Hepatocyte (in vitro differentiated cells): ENCODE results near the gene CISH. TPM values are rescaled to one million over a fixed set of nuclear protein-coding genes. Genes with fewer than 3 reads are reported as not detected.

Source experiments
- DNase-seq: peaks from one replicate; pipeline ENCODE4 v3.0.0-alpha.2; 2016; ENCODE audit warnings: low spot score
- H2AFZ ChIP-seq: fragments of 200-600 bp; sonication (generic); 2 replicates; pipeline ENCODE4 v1.6.0; 2016; ENCODE audit warnings: antibody characterized with exemption, mild to moderate bottlenecking
- H3K27ac ChIP-seq: fragments of 200-600 bp; sonication (generic); 2 replicates; pipeline ENCODE4 v1.5.1; 2016; ENCODE audit warnings: mild to moderate bottlenecking
- H3K27me3 ChIP-seq: fragments of 200-600 bp; sonication (generic); 2 replicates; pipeline ENCODE4 v1.6.1; 2016
- H3K36me3 ChIP-seq: fragments of 200-600 bp; sonication (generic); replicated peaks from 2 replicates; pipeline ENCODE4 v1.5.1; 2016; ENCODE audit warnings: low read depth; ENCODE audit not compliant: insufficient read depth
- H3K4me1 ChIP-seq: fragments of 200-600 bp; sonication (generic); 2 replicates; pipeline ENCODE4 v1.5.1; 2016; ENCODE audit warnings: mild to moderate bottlenecking, moderate library complexity; ENCODE audit not compliant: insufficient read depth
- H3K4me2 ChIP-seq: fragments of 200-600 bp; sonication (generic); 2 replicates; pipeline ENCODE4 v1.6.0; 2016
- H3K4me3 ChIP-seq: fragments of 200-600 bp; sonication (generic); 2 replicates; pipeline ENCODE4 v1.5.1; 2016; ENCODE audit warnings: mild to moderate bottlenecking
- H3K79me2 ChIP-seq: fragments of 200-600 bp; sonication (generic); 2 replicates; pipeline ENCODE4 v1.6.0; 2017; ENCODE audit warnings: mild to moderate bottlenecking
- H3K9me2 ChIP-seq: fragments of 200-600 bp; sonication (generic); replicated peaks from 2 replicates; pipeline ENCODE4 v1.6.0; 2017; ENCODE audit warnings: mild to moderate bottlenecking; ENCODE audit not compliant: insufficient read depth
- H3K9me3 ChIP-seq: fragments of 200-600 bp; sonication (generic); 2 replicates; pipeline ENCODE4 v1.5.1; 2016; ENCODE audit warnings: low read depth, mild to moderate bottlenecking
- H4K20me1 ChIP-seq: fragments of 200-600 bp; sonication (generic); 2 replicates; pipeline ENCODE4 v1.6.0; 2016; ENCODE audit warnings: mild to moderate bottlenecking; ENCODE audit not compliant: insufficient read depth, poor library complexity, severe bottlenecking
- EZH2 ChIP-seq: fragments of 200-600 bp; sonication (generic); IDR thresholded peaks from 2 replicates; pipeline ENCODE4 v1.6.1; 2016; ENCODE audit warnings: antibody characterized with exemption, mild to moderate bottlenecking, borderline replicate concordance
- EZH2phosphoT487 ChIP-seq: fragments of 200-600 bp; sonication (generic); IDR thresholded peaks from one replicate; pipeline ENCODE4 v1.6.1; 2018; ENCODE audit warnings: antibody characterized with exemption, mild to moderate bottlenecking, low read depth, moderate library complexity; ENCODE audit not compliant: unreplicated experiment, severe bottlenecking
- WGBS: methylation state at CpG from one replicate; pipeline ENCODE4 v1.1.6; 2016; ENCODE audit warnings: low lambda C conversion rate; ENCODE audit errors: missing lambda C conversion rate; 5-methylcytosine and 5-hydroxymethylcytosine counted together
- polyA plus RNA-seq: library from polyadenylated mRNA; unstranded; fragments of >200 nt; fragmentation: Nextera tagmentation; extraction: Ambion mirVana; gene quantifications from 2 replicates; pipeline ENCODE4 v1.2.1, GENCODE V29; 2016
- total RNA-seq: library from RNA; depleted of rRNA; stranded (reverse); fragments of >200 nt; gene quantifications from 2 replicates; pipeline ENCODE4 v1.2.3, GENCODE V29; 2014
- TF ChIP-seq, protein P1 (sequence below): fragments of 200-600 bp; sonication (generic); IDR thresholded peaks from 2 replicates; pipeline ENCODE4 v1.5.1; 2016; ENCODE audit warnings: antibody characterized with exemption, mild to moderate bottlenecking; ENCODE audit not compliant: poor library complexity

Gene CISH
- total and polyA plus RNA-seq, 2 experiments from 2014 or later, result 4.0 to 9.0 TPM

DNA sequence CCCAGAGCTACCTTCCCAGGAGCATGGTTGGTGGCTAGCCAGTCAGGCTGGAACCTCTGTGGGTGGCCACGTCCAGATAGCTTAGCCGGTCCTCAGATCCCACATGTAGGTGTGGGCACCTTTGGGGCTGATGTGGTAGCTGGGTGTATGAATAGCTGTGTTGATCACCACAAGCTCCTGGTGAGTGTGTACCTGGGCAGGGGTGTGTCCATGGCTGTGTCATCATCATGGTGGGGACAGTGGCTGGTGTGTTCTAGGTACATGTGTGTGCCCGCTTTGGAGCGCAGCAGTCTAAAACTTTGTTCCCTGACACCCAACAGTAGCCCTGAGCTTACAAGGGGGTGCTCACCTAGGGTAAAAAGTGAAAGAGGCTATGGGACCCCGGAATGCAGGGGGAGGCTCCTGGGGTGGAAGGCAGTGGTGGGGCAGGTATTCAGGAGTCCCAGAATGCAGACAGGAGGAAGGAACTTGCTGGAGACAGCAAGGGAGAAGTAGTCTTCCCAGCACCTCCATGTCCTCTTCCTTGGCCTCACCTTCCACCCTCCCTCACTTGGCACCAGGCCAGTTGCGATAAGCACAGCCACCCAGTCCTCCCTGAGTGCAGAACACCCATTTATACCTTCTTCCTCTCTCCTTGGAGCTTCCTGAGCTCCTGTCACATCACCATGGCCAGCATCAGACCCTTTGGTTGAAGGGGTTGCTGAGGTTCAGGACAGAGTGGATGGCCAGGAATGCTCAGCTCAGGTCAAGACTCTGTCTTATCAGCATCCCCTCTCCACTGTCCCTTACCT, 1.2 kb downstream of the CISH start:
- H3K9me3 ChIP-seq, result no peaks in the 10 kb centered on the region
- peak overlapping the region; percentile 86 for H3K27ac ChIP-seq
- peak overlapping the region; percentile 51 for H3K4me3 ChIP-seq
- WGBS, result 92% methylated on average over 6 of the region's 6 CpGs
- H3K4me2 ChIP-seq, result peak overlapping the region; percentile 80
- H4K20me1 ChIP-seq, result no peaks in the 10 kb centered on the region
- H3K79me2 ChIP-seq, result peaks cover 20% of the 10 kb centered on the region
- H3K9me2 ChIP-seq, result no peaks in the 10 kb centered on the region
- H3K4me1 ChIP-seq, result peaks cover 23% of the 10 kb centered on the region
- H3K27me3 ChIP-seq, result no peaks in the 10 kb centered on the region
- H3K36me3 ChIP-seq, result no peaks in the 10 kb centered on the region
- TF ChIP-seq EZH2 (no peak), EZH2phosphoT487 (no peak)
- TF ChIP-seq, protein P1, sequence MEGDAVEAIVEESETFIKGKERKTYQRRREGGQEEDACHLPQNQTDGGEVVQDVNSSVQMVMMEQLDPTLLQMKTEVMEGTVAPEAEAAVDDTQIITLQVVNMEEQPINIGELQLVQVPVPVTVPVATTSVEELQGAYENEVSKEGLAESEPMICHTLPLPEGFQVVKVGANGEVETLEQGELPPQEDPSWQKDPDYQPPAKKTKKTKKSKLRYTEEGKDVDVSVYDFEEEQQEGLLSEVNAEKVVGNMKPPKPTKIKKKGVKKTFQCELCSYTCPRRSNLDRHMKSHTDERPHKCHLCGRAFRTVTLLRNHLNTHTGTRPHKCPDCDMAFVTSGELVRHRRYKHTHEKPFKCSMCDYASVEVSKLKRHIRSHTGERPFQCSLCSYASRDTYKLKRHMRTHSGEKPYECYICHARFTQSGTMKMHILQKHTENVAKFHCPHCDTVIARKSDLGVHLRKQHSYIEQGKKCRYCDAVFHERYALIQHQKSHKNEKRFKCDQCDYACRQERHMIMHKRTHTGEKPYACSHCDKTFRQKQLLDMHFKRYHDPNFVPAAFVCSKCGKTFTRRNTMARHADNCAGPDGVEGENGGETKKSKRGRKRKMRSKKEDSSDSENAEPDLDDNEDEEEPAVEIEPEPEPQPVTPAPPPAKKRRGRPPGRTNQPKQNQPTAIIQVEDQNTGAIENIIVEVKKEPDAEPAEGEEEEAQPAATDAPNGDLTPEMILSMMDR, result no peak
- DNase-seq, result peak; percentile 57
- no peak overlapping the region for H2AFZ ChIP-seq

DNA sequence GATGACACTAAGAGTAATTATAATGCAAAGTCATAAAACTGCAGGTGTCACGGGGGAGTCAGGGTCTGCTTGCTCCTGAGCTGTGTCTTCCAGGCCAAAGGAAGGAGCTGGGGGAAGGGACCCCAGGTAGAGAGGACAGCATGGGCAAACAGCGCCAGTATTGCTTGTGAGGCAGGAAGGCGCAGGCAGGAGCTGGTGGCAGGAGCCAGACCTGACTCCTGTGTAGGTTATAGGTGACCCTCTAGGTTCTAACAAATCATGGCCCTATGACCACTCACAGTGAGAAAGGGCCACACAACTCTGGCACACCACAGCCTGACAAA, 1.9 kb downstream of the CISH start:
- H3K4me3 ChIP-seq, result no peak overlapping the region
- H2AFZ ChIP-seq, result no peak overlapping the region
- DNase-seq, result no peak
- no peaks in the 10 kb centered on the region for H3K9me2 ChIP-seq
- H3K27me3 ChIP-seq, result no peaks in the 10 kb centered on the region
- TF ChIP-seq EZH2 (no peak), EZH2phosphoT487 (no peak)
- TF ChIP-seq, protein P1, result no peak
- peak overlapping the region; percentile 80 for H3K4me2 ChIP-seq
- peaks cover 23% of the 10 kb centered on the region for H3K4me1 ChIP-seq
- H3K9me3 ChIP-seq, result no peaks in the 10 kb centered on the region
- no peaks in the 10 kb centered on the region for H3K36me3 ChIP-seq
- peaks cover 20% of the 10 kb centered on the region for H3K79me2 ChIP-seq
- H3K27ac ChIP-seq, result no peak overlapping the region
- 98% methylated on average over 3 of the region's 3 CpGs for WGBS
- no peaks in the 10 kb centered on the region for H4K20me1 ChIP-seq

DNA sequence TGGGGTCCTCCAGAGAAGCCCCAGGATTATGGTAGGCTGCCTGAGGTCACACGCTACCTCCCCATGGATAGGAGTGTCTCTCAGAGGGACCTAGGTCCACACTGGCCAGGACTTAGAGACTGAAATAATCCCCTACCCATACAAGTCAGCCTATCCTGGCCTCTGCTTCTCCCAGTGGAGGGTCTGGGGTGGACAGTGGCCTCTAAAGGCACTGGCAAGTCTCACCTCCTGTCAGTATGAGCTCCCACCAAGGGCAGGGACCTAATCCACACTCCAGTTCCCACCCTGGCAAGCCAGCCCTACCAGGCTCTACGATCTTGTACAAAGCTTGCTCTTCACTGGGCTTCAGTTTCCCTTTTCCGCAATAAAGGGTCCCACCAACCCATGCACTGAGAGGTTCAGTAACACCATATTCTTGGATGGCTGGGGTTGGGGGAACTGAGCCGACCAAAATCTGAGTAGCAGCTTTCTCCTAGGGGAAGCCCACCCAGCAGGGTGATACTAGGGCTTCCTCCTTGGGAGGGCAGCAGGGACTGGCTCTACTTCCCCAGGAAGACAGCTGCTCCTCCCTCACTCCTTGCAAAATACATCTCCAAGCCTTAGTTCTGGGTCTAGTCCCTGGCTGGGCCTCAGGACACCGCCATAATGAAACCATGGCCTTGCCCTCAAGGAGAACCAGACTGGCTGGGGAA, 2.4 kb downstream of the CISH start:
- no peak overlapping the region for H3K4me2 ChIP-seq
- no peak for DNase-seq
- H3K9me2 ChIP-seq, result no peaks in the 10 kb centered on the region
- H3K9me3 ChIP-seq, result no peaks in the 10 kb centered on the region
- H3K4me1 ChIP-seq, result peaks cover 23% of the 10 kb centered on the region
- H4K20me1 ChIP-seq, result no peaks in the 10 kb centered on the region
- no peak overlapping the region for H3K27ac ChIP-seq
- no peaks in the 10 kb centered on the region for H3K27me3 ChIP-seq
- 93% methylated on average over 5 of the region's 5 CpGs for WGBS
- no peak for TF ChIP-seq EZH2
- no peak for TF ChIP-seq EZH2phosphoT487
- TF ChIP-seq, protein P1, result no peak
- H3K79me2 ChIP-seq, result peaks cover 20% of the 10 kb centered on the region
- H2AFZ ChIP-seq, result no peak overlapping the region
- H3K4me3 ChIP-seq, result no peak overlapping the region
- no peaks in the 10 kb centered on the region for H3K36me3 ChIP-seq
